ENCODE data around the gene SH3GL2. TPM values are rescaled to one million over a fixed set of nuclear protein-coding genes. Genes with fewer than 3 reads are reported as not detected.

The SH3GL2 gene
- total and polyA plus RNA-seq, 9 of the 15 experiments (the other 6 are each of a cell fraction or from before 2014, with no cell fraction given), result not detected

DNA sequence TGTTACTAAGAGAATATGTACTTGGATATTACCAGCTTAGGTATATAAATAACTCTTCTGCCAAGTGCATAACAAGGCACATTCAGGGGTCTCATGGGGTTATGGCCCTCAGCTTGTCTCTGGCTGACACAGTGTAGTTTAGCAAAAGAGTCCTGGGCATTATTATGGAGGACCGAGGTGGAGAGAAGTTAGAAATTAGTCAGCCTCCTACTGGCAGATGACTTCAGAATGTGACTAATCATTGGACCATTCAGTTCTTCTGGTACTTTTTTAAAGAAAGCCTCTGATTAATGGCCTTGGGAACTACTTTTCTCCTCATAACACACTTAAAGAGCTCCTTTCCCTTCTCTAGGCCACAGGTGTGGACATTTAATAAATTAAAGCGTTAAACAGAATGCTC lies 178.9 kb downstream of the SH3GL2 start (continued):
- TF ChIP-seq NR2C1 (IDR thresholded peaks at IDR 0.05), result no peak
- TF ChIP-seq NR2C1 (tag; IDR thresholded peaks at IDR 0.05), result no peak
- no peak for TF ChIP-seq ZNF174 (CRISPR knock-in tag; IDR thresholded peaks at IDR 0.05)
- TF ChIP-seq, protein P1, sequence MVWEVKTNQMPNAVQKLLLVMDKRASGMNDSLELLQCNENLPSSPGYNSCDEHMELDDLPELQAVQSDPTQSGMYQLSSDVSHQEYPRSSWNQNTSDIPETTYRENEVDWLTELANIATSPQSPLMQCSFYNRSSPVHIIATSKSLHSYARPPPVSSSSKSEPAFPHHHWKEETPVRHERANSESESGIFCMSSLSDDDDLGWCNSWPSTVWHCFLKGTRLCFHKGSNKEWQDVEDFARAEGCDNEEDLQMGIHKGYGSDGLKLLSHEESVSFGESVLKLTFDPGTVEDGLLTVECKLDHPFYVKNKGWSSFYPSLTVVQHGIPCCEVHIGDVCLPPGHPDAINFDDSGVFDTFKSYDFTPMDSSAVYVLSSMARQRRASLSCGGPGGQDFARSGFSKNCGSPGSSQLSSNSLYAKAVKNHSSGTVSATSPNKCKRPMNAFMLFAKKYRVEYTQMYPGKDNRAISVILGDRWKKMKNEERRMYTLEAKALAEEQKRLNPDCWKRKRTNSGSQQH (CRISPR knock-in tag; IDR thresholded peaks at IDR 0.05), result no peak

DNA sequence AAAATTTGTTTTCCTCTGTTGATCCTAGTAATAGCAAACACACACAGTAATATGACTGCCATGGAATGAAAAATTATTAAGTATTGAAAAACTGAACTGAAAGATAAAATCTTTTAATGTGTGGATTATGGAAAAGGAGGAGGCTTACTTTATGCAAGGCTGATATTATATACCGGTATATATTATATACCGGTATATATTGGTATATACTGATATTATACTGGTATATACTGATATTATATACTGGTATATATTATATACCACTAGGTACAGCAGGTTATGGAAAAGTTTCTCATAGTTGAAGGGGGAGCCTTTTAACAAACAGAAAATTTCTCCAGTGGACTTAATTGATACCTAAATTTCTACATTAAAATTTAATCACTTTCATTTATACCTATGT lies 181.4 kb downstream of the SH3GL2 start:
- no peaks in the 10 kb centered on the region for H3K9me1 ChIP-seq (ENCODE audit: control insufficient read depth, insufficient read depth, low read length)
- ChIA-PET POLR2A (no interaction called here), CTCF (ENCODE audit: low intra/inter-chr PET ratio) (no interaction called here)
- BruUV-seq (replicated peaks), result no TSS peak
- H3K4me2 ChIP-seq (ENCODE audit: insufficient read depth, low read length), result no peak overlapping the region
- intact Hi-C loops (cut with micrococcal nuclease), result no loop called here
- no peak overlapping the region for H3K4me3 ChIP-seq
- WGBS (ENCODE audit: insufficient coverage, low coverage, missing lambda C conversion rate), result 0% methylated on average over 2 of the region's 2 CpGs
- no peaks in the 10 kb centered on the region for H3K9me3 ChIP-seq (replicated peaks; ENCODE audit: control insufficient read depth, insufficient read depth, low read depth, low read length)
- H2AFZ ChIP-seq (ENCODE audit: low read depth, low read length), result no peak overlapping the region
- FAIRE-seq (no peak), ATAC-seq (no peak), DNase-seq (ENCODE audit: extremely low read depth in 1 of 4, low spot score in 3 of 4) (no peak)
- in situ Hi-C loops (cut with MboI), result no loop called here
- H4K20me1 ChIP-seq (replicated peaks; ENCODE audit: control insufficient read depth, insufficient read depth, low read length), result no peaks in the 10 kb centered on the region
- TF ChIP-seq ZBTB43 (CRISPR knock-in tag; IDR thresholded peaks at IDR 0.05), result no peak
- no peak for TF ChIP-seq SMARCB1 (IDR thresholded peaks at IDR 0.05; ENCODE audit: insufficient read length, low read depth)
- no peak for TF ChIP-seq ZKSCAN1 (IDR thresholded peaks at IDR 0.05; ENCODE audit: low read depth, low read length)
- TF ChIP-seq RUNX1 (IDR thresholded peaks at IDR 0.05; ENCODE audit: low read depth), result no peak
- no peak for TF ChIP-seq KAT8 (IDR thresholded peaks at IDR 0.05; ENCODE audit: low read depth)
- TF ChIP-seq ZSCAN32 (CRISPR knock-in tag; IDR thresholded peaks at IDR 0.05), result no peak
- no peak for TF ChIP-seq CEBPG (CRISPR knock-in tag; IDR thresholded peaks at IDR 0.05)
- no peak for TF ChIP-seq CEBPG (tag; conservative IDR thresholded peaks at IDR 0.05 in 1 of 2, IDR thresholded peaks at IDR 0.05 in 1 of 2)
- TF ChIP-seq GTF2B (IDR thresholded peaks at IDR 0.05; ENCODE audit: extremely low read depth, insufficient read length), result no peak
- no peak for TF ChIP-seq ETS1 (conservative IDR thresholded peaks at IDR 0.05; ENCODE audit: control insufficient read depth, low read depth, low read length)
- TF ChIP-seq CBX8 (IDR thresholded peaks at IDR 0.05; ENCODE audit: borderline replicate concordance, extremely low read depth, low read depth, low read length, poor library complexity, severe bottlenecking), result no peak
- H3K79me2 ChIP-seq (ENCODE audit: control insufficient read depth, insufficient read depth, low read length), result no peaks in the 10 kb centered on the region
- no peak overlapping the region for H3K9ac ChIP-seq (ENCODE audit: insufficient read depth in 1 of 2, low read depth in 2 of 2, low read length in 2 of 2)
- H3K27me3 ChIP-seq (ENCODE audit: control insufficient read depth in 2 of 2, insufficient read depth in 2 of 2, low read length in 2 of 2), result no peaks in the 10 kb centered on the region
- no peaks in the 10 kb centered on the region for H3K4me1 ChIP-seq (replicated peaks in 1 of 2; ENCODE audit: control insufficient read depth in 2 of 2, insufficient read depth in 2 of 2, low read length in 2 of 2)
- no peak overlapping the region for H3K27ac ChIP-seq (ENCODE audit: extremely low read depth, low read depth, low read length)
- H3K36me3 ChIP-seq (ENCODE audit: control insufficient read depth, insufficient read depth, low read length), result no peaks in the 10 kb centered on the region
